H9 (cell line): ENCODE results near the gene HPCAL1. TPM values are rescaled to one million over a fixed set of nuclear protein-coding genes. Genes with fewer than 3 reads are reported as not detected.

Experiments
- DNase-seq: peaks from one replicate; pipeline ENCODE4 v3.0.0-alpha.2; 2017
- H2AFZ ChIP-seq: one replicate; pipeline ENCODE4 v1.6.1; 2013; ENCODE audit warnings: mild to moderate bottlenecking, low read length, control low read depth, moderate library complexity
- H2AK5ac ChIP-seq: 2 replicates; pipeline ENCODE4 v1.6.1; 2013; ENCODE audit warnings: low read length, control low read depth, mixed read lengths; ENCODE audit not compliant: insufficient read length
- H2BK120ac ChIP-seq: one replicate; pipeline ENCODE4 v1.6.1; 2013; ENCODE audit warnings: low read depth, mild to moderate bottlenecking, low read length, control low read depth, inconsistent platforms; ENCODE audit not compliant: poor library complexity, severe bottlenecking
- H2BK12ac ChIP-seq: 2 replicates; pipeline ENCODE4 v1.6.1; 2013; ENCODE audit warnings: low read length, control low read depth, mixed read lengths, low read depth; ENCODE audit not compliant: insufficient read length
- H2BK15ac ChIP-seq: 2 replicates; pipeline ENCODE4 v1.6.1; 2013; ENCODE audit warnings: low read depth, low read length, control low read depth
- H2BK20ac ChIP-seq: one replicate; pipeline ENCODE4 v1.6.1; 2013; ENCODE audit warnings: low read depth, mild to moderate bottlenecking, low read length, control low read depth, inconsistent platforms; ENCODE audit not compliant: poor library complexity, severe bottlenecking
- H2BK5ac ChIP-seq: 2 replicates; pipeline ENCODE4 v1.6.1; 2013; ENCODE audit warnings: low read length, control low read depth, mixed read lengths; ENCODE audit not compliant: insufficient read length
- H3K14ac ChIP-seq: 2 replicates; pipeline ENCODE4 v1.6.1; 2013; ENCODE audit warnings: low read length, control low read depth; ENCODE audit not compliant: insufficient read depth
- H3K18ac ChIP-seq: 2 replicates; pipeline ENCODE4 v1.6.1; 2013; ENCODE audit warnings: low read depth, mild to moderate bottlenecking, mixed read lengths, low read length, control low read depth; ENCODE audit not compliant: insufficient read length
- H3K23ac ChIP-seq: 2 replicates; pipeline ENCODE4 v1.6.1; 2013; ENCODE audit warnings: low read length, control low read depth, mixed read lengths, low read depth; ENCODE audit not compliant: insufficient read length
- H3K23me2 ChIP-seq: 2 replicates; pipeline ENCODE4 v1.6.1; 2013; ENCODE audit warnings: low read depth, mild to moderate bottlenecking, mixed read lengths, low read length, control low read depth; ENCODE audit not compliant: insufficient read length, poor library complexity, severe bottlenecking
- H3K27ac ChIP-seq: 2 replicates; pipeline ENCODE4 v1.5.1; 2013; ENCODE audit warnings: low read length, control low read depth, mixed read lengths, low read depth; ENCODE audit not compliant: insufficient read length
- H3K27me3 ChIP-seq: 2 replicates; pipeline ENCODE4 v1.6.1; 2013; ENCODE audit warnings: low read length, control low read depth, inconsistent platforms; ENCODE audit not compliant: insufficient read depth
- H3K4ac ChIP-seq: 2 replicates; pipeline ENCODE4 v1.6.1; 2013; ENCODE audit warnings: low read depth, mild to moderate bottlenecking, control low read depth, inconsistent platforms, low read length, moderate library complexity
- H3K4me1 ChIP-seq: 2 replicates; pipeline ENCODE4 v1.6.1; 2013; ENCODE audit warnings: low read length, control low read depth, inconsistent platforms; ENCODE audit not compliant: insufficient read depth
- H3K4me2 ChIP-seq: 2 replicates; pipeline ENCODE4 v1.6.1; 2013; ENCODE audit warnings: low read length, control low read depth, mixed read lengths; ENCODE audit not compliant: insufficient read length, insufficient read depth
- H3K56ac ChIP-seq: 2 replicates; pipeline ENCODE4 v1.6.1; 2013; ENCODE audit warnings: low read depth, mild to moderate bottlenecking, mixed read lengths, low read length, control low read depth; ENCODE audit not compliant: insufficient read length
- H3K79me1 ChIP-seq: 2 replicates; pipeline ENCODE4 v1.6.1; 2013; ENCODE audit warnings: low read depth, mild to moderate bottlenecking, moderate library complexity, low read length, control low read depth, inconsistent platforms; ENCODE audit not compliant: insufficient read depth, poor library complexity, severe bottlenecking
- H3K79me2 ChIP-seq: 2 replicates; pipeline ENCODE4 v1.6.1; 2013; ENCODE audit warnings: low read length, control low read depth, inconsistent platforms; ENCODE audit not compliant: insufficient read depth
- H3K9ac ChIP-seq: 2 replicates; pipeline ENCODE4 v1.6.1; 2013; ENCODE audit warnings: low read length, control low read depth, mixed read lengths; ENCODE audit not compliant: insufficient read length; ENCODE audit errors: extremely low read depth
- H3K9me3 ChIP-seq: one replicate; pipeline ENCODE4 v1.6.1; 2013; ENCODE audit warnings: low read depth, low read length, inconsistent platforms; ENCODE audit not compliant: control insufficient read depth
- H3T11ph ChIP-seq: one replicate; pipeline ENCODE4 v1.6.1; 2013; ENCODE audit warnings: mild to moderate bottlenecking, low read length, control low read depth, inconsistent platforms
- H4K20me1 ChIP-seq: one replicate; pipeline ENCODE4 v1.6.1; 2013; ENCODE audit not compliant: control insufficient read depth, insufficient read length, insufficient read depth
- H4K5ac ChIP-seq: 2 replicates; pipeline ENCODE4 v1.6.1; 2013; ENCODE audit warnings: low read depth, mild to moderate bottlenecking, mixed read lengths, low read length, control low read depth; ENCODE audit not compliant: insufficient read length
- H4K8ac ChIP-seq: replicated peaks from 2 replicates; pipeline ENCODE4 v1.6.1; 2013; ENCODE audit warnings: low read length, control low read depth, mixed read lengths, low read depth; ENCODE audit not compliant: insufficient read length
- H4K91ac ChIP-seq: 2 replicates; pipeline ENCODE4 v1.6.1; 2013; ENCODE audit warnings: low read depth, mild to moderate bottlenecking, moderate library complexity, mixed read lengths, low read length, control low read depth; ENCODE audit not compliant: insufficient read length
- H3K27ac Mint-ChIP-seq, 3 experiments: 2 replicates in 2 of 3; 3 replicates in 1 of 3; pipeline ENCODE4 v1.8.0; 2020 to 2021; ENCODE audit warnings: mixed read lengths in 3 of 3, mild to moderate bottlenecking in 1 of 3, moderate library complexity in 1 of 3
- H3K27me3 Mint-ChIP-seq: 2 replicates; pipeline ENCODE4 v1.8.0; 2021; ENCODE audit warnings: low read depth, mild to moderate bottlenecking, moderate library complexity, mixed read lengths
- H3K36me3 Mint-ChIP-seq, 3 experiments: 2 replicates in 2 of 3; 3 replicates in 1 of 3; pipeline ENCODE4 v1.8.0; 2020 to 2021; ENCODE audit warnings: low read depth in 3 of 3, mixed read lengths in 3 of 3; ENCODE audit not compliant: insufficient read depth in 1 of 3
- H3K4me1 Mint-ChIP-seq, 2 experiments: 2 replicates each; pipeline ENCODE4 v1.8.0; 2020; ENCODE audit warnings: mixed read lengths in 2 of 2
- H3K4me3 Mint-ChIP-seq, 2 experiments: 2 replicates in 1 of 2; 3 replicates in 1 of 2; pipeline ENCODE4 v1.8.0; 2020 to 2021; ENCODE audit warnings: mild to moderate bottlenecking in 2 of 2, mixed read lengths in 2 of 2, moderate library complexity in 1 of 2
- H3K9me3 Mint-ChIP-seq, 2 experiments: 2 replicates in 1 of 2; 3 replicates in 1 of 2; pipeline ENCODE4 v1.8.0; 2020; ENCODE audit warnings: mild to moderate bottlenecking in 2 of 2, mixed read lengths in 2 of 2, moderate library complexity in 1 of 2
- WGBS: extraction: QIAGEN DNeasy Blood & Tissue Kit; methylation state at CpG from one replicate; pipeline ENCODE4 v1.1.7; 2013; ENCODE audit warnings: missing lambda C conversion rate, low lambda C conversion rate, mixed read lengths; ENCODE audit not compliant: insufficient read length; ENCODE audit errors: extremely low coverage; 5-methylcytosine and 5-hydroxymethylcytosine counted together
- total RNA-seq: library from RNA; stranded (reverse); gene quantifications from 2 replicates; pipeline ENCODE4 v1.2.1, GENCODE V29; 2021
- TF ChIP-seq, protein P1 (sequence below): fragments of 200-600 bp; sonication (generic); conservative IDR thresholded peaks from 3 replicates; pipeline ENCODE4 v1.8.0; 2021; ENCODE audit warnings: antibody characterized with exemption, mild to moderate bottlenecking

HPCAL1 gene
- total RNA-seq, 1 experiment from 2014 or later = 4.7 TPM

DNA sequence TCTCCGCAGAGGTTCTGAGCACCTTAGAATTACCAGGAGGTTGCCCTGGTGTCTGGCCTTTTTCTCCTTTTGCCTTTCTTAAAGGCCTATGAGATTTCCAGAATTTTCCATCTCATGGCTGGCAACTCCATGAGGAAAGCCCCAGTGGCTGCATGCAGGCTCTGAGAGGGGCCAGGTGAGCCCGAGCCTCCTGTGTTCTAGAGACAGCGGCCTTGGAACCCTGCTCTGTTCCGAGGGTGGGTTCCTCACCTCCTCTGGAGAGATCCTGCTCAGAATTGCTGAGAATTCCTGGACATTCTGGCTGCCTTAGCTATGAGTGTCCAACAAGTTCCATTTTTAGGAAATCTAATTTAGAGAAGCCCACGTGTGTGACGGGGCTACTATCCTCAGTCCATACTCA is 35.7 kb upstream of the HPCAL1 start:
- no peaks in the 10 kb centered on the region for H3K4me1 ChIP-seq
- no peak overlapping the region for H2AK5ac ChIP-seq
- no peak overlapping the region for H3K9ac ChIP-seq
- H2BK15ac ChIP-seq = no peak overlapping the region
- H4K91ac ChIP-seq = no peak overlapping the region
- H3K23ac ChIP-seq = no peak overlapping the region
- H3K27ac Mint-ChIP-seq = no peak overlapping the region
- H2BK20ac ChIP-seq = no peak overlapping the region
- H3K56ac ChIP-seq = no peak overlapping the region
- no peak overlapping the region for H3T11ph ChIP-seq
- H3K4ac ChIP-seq = no peak overlapping the region
- H3K9me3 ChIP-seq = no peaks in the 10 kb centered on the region
- no peak overlapping the region for H4K5ac ChIP-seq
- no peaks in the 10 kb centered on the region for H3K27me3 ChIP-seq
- no peak overlapping the region for H3K4me2 ChIP-seq
- H3K4me3 Mint-ChIP-seq = no peak overlapping the region
- H3K27ac ChIP-seq = no peak overlapping the region
- peaks cover 0 to 4% of the 10 kb centered on the region in 2 experiments; a peak in 1 of 5 replicates for H3K9me3 Mint-ChIP-seq
- H3K36me3 Mint-ChIP-seq = no peaks in the 10 kb centered on the region
- no peak overlapping the region for H2AFZ ChIP-seq
- no peak overlapping the region for H2BK5ac ChIP-seq
- no peak overlapping the region for H2BK12ac ChIP-seq
- no peaks in the 10 kb centered on the region for H3K23me2 ChIP-seq
- H3K18ac ChIP-seq = no peak overlapping the region
- no peak overlapping the region for H2BK120ac ChIP-seq
- no peaks in the 10 kb centered on the region for H3K79me1 ChIP-seq
- TF ChIP-seq, protein P1, sequence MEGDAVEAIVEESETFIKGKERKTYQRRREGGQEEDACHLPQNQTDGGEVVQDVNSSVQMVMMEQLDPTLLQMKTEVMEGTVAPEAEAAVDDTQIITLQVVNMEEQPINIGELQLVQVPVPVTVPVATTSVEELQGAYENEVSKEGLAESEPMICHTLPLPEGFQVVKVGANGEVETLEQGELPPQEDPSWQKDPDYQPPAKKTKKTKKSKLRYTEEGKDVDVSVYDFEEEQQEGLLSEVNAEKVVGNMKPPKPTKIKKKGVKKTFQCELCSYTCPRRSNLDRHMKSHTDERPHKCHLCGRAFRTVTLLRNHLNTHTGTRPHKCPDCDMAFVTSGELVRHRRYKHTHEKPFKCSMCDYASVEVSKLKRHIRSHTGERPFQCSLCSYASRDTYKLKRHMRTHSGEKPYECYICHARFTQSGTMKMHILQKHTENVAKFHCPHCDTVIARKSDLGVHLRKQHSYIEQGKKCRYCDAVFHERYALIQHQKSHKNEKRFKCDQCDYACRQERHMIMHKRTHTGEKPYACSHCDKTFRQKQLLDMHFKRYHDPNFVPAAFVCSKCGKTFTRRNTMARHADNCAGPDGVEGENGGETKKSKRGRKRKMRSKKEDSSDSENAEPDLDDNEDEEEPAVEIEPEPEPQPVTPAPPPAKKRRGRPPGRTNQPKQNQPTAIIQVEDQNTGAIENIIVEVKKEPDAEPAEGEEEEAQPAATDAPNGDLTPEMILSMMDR = no peak
- no peaks in the 10 kb centered on the region for H3K79me2 ChIP-seq
- H3K27me3 Mint-ChIP-seq = peaks cover 4% of the 10 kb centered on the region; the same call in 1 of the 2 replicates
- H3K4me1 Mint-ChIP-seq = peaks cover 3 to 9% of the 10 kb centered on the region in 2 experiments; a peak in 3 of 4 replicates
- H4K20me1 ChIP-seq = no peaks in the 10 kb centered on the region
- no peak overlapping the region for H4K8ac ChIP-seq
- no CpG with 5 or more reads among the region's 6 CpGs for WGBS
- no peak overlapping the region for H3K14ac ChIP-seq
- DNase-seq = no peak
